ENCODE measurements around the gene TTLL5. TPM values are rescaled to one million over a fixed set of nuclear protein-coding genes. Genes with fewer than 3 reads are reported as not detected.
A peak's percentile ranks its signal among the peaks of the same experiment; 100 is the strongest.

The TTLL5 gene
- total and polyA plus RNA-seq, 2 donors (not counting 1 experiment from before 2014, with no cell fraction given), result 16.1 to 23.8 TPM

DNA sequence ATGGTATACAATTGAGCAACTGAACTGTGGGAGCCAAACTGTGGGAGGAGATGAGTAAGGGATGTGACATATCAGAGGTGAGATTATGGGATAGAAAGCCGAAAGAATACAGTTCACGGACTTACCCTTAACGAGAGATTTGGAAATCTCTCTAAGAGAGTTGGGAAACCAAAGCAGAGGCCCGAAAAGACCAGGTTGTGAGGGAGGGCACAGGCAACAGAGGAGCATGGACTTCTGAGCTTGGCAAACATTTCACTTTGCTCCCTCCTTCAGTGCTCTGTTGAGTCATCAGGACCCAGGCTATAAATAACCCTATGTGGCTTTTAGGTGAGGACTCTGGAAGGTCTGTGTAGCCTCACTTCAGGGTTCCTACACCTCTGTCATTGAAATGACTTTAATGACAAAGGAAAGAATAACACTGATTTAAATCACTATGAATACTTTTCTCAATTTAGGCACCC is 200.1 kb downstream of the TTLL5 start:
- DNase-seq (ENCODE audit: low read depth in 2 of 2), result peak; percentile 74
- H2AFZ ChIP-seq (ENCODE audit: low read length), result no peak overlapping the region
- H3K27ac ChIP-seq (ENCODE audit: insufficient read depth, low read length), result peak overlapping the region; percentile 42
- no peaks in the 10 kb centered on the region for H4K20me1 ChIP-seq (ENCODE audit: control insufficient read depth, extremely low read depth, insufficient read depth, low read length)
- peak overlapping the region; percentile 78 for H3K4me2 ChIP-seq (ENCODE audit: extremely low read depth, insufficient read depth, low read length)
- no peaks in the 10 kb centered on the region for H3K79me2 ChIP-seq (ENCODE audit: control insufficient read depth, insufficient read depth, low read length)
- H3K27me3 ChIP-seq (ENCODE audit: control insufficient read depth, insufficient read depth, low read length), result no peaks in the 10 kb centered on the region
- no peak overlapping the region for H3K9ac ChIP-seq (ENCODE audit: insufficient read depth, low read length)
- H3K4me3 ChIP-seq (replicated peaks in 1 of 4; ENCODE audit: control extremely low read depth in 1 of 4, insufficient read depth in 1 of 4, low read depth in 3 of 4, low read length in 4 of 4), result no peak overlapping the region
- H3K36me3 ChIP-seq (ENCODE audit: control insufficient read depth, insufficient read depth, low read length), result no peaks in the 10 kb centered on the region
- H3K9me3 ChIP-seq (ENCODE audit: control insufficient read depth, insufficient read depth, low read depth, low read length), result no peaks in the 10 kb centered on the region
- H3K4me1 ChIP-seq (ENCODE audit: control insufficient read depth, extremely low read depth, insufficient read depth, low read length), result peaks cover 12% of the 10 kb centered on the region
- TF ChIP-seq EZH2 (IDR thresholded peaks at IDR 0.05; ENCODE audit: low read length, missing control alignments), result no peak
- TF ChIP-seq, protein P1, sequence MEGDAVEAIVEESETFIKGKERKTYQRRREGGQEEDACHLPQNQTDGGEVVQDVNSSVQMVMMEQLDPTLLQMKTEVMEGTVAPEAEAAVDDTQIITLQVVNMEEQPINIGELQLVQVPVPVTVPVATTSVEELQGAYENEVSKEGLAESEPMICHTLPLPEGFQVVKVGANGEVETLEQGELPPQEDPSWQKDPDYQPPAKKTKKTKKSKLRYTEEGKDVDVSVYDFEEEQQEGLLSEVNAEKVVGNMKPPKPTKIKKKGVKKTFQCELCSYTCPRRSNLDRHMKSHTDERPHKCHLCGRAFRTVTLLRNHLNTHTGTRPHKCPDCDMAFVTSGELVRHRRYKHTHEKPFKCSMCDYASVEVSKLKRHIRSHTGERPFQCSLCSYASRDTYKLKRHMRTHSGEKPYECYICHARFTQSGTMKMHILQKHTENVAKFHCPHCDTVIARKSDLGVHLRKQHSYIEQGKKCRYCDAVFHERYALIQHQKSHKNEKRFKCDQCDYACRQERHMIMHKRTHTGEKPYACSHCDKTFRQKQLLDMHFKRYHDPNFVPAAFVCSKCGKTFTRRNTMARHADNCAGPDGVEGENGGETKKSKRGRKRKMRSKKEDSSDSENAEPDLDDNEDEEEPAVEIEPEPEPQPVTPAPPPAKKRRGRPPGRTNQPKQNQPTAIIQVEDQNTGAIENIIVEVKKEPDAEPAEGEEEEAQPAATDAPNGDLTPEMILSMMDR (conservative IDR thresholded peaks at IDR 0.05 in 1 of 2, IDR thresholded peaks at IDR 0.05 in 1 of 2; ENCODE audit: low read depth in 1 of 2, low read length in 2 of 2), result no peak

DNA sequence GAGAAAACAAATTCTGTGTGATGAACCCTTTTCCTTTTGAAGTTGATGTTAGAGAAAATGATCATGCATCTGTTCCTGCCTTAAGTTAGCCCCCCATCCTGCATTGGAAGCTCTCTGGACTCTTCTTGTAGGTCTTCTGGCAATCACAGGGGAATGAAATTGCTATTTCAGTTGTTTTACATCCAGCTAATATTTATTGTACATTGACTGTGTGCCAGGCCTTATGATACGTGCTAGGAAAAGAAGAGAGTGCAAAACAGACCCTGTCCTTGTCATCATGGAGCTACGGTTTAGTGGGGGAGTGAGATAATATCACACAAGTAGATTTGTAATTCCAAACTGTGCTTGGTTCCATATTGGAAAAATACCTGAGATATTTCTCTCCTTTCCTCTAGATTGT is 202.2 kb downstream of the TTLL5 start:
- Histone ChIP-seq H3K79me2 (ENCODE audit: control insufficient read depth, insufficient read depth, low read length) (no peaks in the 10 kb centered on the region), H3K4me1 (ENCODE audit: control insufficient read depth, extremely low read depth, insufficient read depth, low read length) (peaks cover 13% of the 10 kb centered on the region), H3K4me3 (replicated peaks in 1 of 4; ENCODE audit: control extremely low read depth in 1 of 4, insufficient read depth in 1 of 4, low read depth in 3 of 4, low read length in 4 of 4) (no peak overlapping the region), H3K36me3 (ENCODE audit: control insufficient read depth, insufficient read depth, low read length) (no peaks in the 10 kb centered on the region), H3K9me3 (ENCODE audit: control insufficient read depth, insufficient read depth, low read depth, low read length) (no peaks in the 10 kb centered on the region), H2AFZ (ENCODE audit: low read length) (no peak overlapping the region), H3K4me2 (ENCODE audit: extremely low read depth, insufficient read depth, low read length) (no peak overlapping the region), H4K20me1 (ENCODE audit: control insufficient read depth, extremely low read depth, insufficient read depth, low read length) (no peaks in the 10 kb centered on the region), H3K9ac (ENCODE audit: insufficient read depth, low read length) (no peak overlapping the region), H3K27ac (ENCODE audit: insufficient read depth, low read length) (no peak overlapping the region), H3K27me3 (ENCODE audit: control insufficient read depth, insufficient read depth, low read length) (no peaks in the 10 kb centered on the region)
- DNase-seq (ENCODE audit: low read depth in 2 of 2), result no peak
- no peak for TF ChIP-seq EZH2 (IDR thresholded peaks at IDR 0.05; ENCODE audit: low read length, missing control alignments)
- TF ChIP-seq, protein P1 (conservative IDR thresholded peaks at IDR 0.05 in 1 of 2, IDR thresholded peaks at IDR 0.05 in 1 of 2; ENCODE audit: low read depth in 1 of 2, low read length in 2 of 2), result no peak

- no peak overlapping the region for H3K4me2 ChIP-seq (ENCODE audit: extremely low read depth, insufficient read depth, low read length)
- H2AFZ ChIP-seq (ENCODE audit: low read length), result no peak overlapping the region
- H3K4me3 ChIP-seq (replicated peaks in 1 of 4; ENCODE audit: control extremely low read depth in 1 of 4, insufficient read depth in 1 of 4, low read depth in 3 of 4, low read length in 4 of 4), result no peak overlapping the region
- no peak overlapping the region for H3K27ac ChIP-seq (ENCODE audit: insufficient read depth, low read length)
- no peaks in the 10 kb centered on the region for H3K79me2 ChIP-seq (ENCODE audit: control insufficient read depth, insufficient read depth, low read length)
- H3K9ac ChIP-seq (ENCODE audit: insufficient read depth, low read length), result no peak overlapping the region
- H4K20me1 ChIP-seq (ENCODE audit: control insufficient read depth, extremely low read depth, insufficient read depth, low read length), result no peaks in the 10 kb centered on the region
- DNase-seq (ENCODE audit: low read depth in 2 of 2), result peak; percentile 69 to 81
- H3K9me3 ChIP-seq (ENCODE audit: control insufficient read depth, insufficient read depth, low read depth, low read length), result no peaks in the 10 kb centered on the region
- no peaks in the 10 kb centered on the region for H3K27me3 ChIP-seq (ENCODE audit: control insufficient read depth, insufficient read depth, low read length)
- no peaks in the 10 kb centered on the region for H3K36me3 ChIP-seq (ENCODE audit: control insufficient read depth, insufficient read depth, low read length)
- peaks cover 24% of the 10 kb centered on the region for H3K4me1 ChIP-seq (ENCODE audit: control insufficient read depth, extremely low read depth, insufficient read depth, low read length)
- TF ChIP-seq, protein P1 (conservative IDR thresholded peaks at IDR 0.05 in 1 of 2, IDR thresholded peaks at IDR 0.05 in 1 of 2; ENCODE audit: low read depth in 1 of 2, low read length in 2 of 2), result no peak
- TF ChIP-seq EZH2 (IDR thresholded peaks at IDR 0.05; ENCODE audit: low read length, missing control alignments), result no peak
These were observed 203.3 kb downstream of the TTLL5 start for GRCh38 chr14:75864352-75864751.
